SKM-1 treated with dmso at 0.1 percent for 144 hours (cell line): Measurements from ENCODE around the gene KCNMA1.
"Not testable (repeated sequence)": the region's sequence is repeated elsewhere in the genome, so short reads cannot be mapped to it uniquely, and the experiment has no call there.

Experiments
- DNase-seq: peaks from one replicate; lab custom pipeline; 2025; ENCODE audit not compliant: unreplicated experiment; lab: John Stamatoyannopoulos, UW

KCNMA1 gene

GRCh38 chr10:77350134-77350533 is 287.5 kb downstream of the KCNMA1 start:
- DNase-seq: no peak

- no peak for DNase-seq
Observed at GRCh38 chr10:77349226-77349625, 288.4 kb downstream of the KCNMA1 start.

DNA sequence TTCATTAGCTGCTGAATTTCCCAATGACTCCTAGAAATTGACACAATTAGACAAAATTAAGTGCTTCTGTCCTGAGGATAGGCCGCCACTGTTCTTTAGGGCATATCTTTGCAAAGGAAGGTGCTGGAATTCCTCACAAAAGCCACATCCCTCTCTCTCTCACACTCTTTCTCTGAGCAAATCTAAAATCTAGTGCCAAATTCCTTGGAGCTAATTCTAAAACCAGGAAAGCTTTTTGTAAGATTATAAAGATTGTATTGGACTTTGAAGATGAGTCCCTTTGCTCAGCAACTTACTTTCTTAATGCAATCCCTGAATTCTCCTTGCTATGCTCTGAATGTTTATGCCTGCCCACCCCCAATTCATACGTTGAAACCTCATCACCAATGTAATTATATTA is 288.9 kb downstream of the KCNMA1 start:
- no peak for DNase-seq

DNA sequence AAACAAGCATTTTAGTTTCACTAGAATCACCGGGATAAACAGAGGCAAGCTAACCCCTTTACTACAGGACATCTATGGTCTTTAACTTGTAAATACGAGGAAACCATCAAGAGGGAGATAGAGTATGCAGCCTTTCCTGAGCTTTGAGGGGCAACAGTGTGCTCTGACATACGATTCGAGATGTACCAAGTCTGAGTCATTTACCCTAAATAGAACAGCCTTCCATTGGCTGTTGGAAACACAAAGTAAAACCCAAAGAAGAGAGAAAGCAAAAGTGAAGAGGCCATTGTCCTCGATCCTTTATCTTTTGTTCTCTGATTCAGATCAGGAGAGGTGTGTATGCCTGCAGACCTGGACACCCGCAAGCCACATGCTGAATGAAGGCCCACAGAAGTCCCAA is 289.5 kb downstream of the KCNMA1 start:
- no peak for DNase-seq

DNA sequence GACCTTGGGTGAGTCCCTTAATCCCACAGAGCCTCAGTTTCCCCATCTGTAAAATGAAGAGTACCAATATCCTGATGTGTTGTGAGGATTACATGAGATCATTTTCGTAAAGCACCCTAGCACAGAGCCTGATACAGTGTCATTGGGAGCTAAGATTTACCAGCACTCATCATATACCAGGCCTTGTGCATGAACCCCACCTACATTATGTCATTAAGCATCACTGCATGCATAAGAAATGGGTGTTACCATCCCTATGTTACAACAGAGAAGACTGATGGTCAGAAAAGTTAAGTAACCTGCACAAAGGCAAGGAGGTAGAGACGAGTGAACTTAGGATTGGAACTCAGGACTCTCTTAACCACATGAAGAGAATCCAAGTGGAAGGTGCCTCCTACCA is 290.6 kb downstream of the KCNMA1 start:
- no peak for DNase-seq

DNA sequence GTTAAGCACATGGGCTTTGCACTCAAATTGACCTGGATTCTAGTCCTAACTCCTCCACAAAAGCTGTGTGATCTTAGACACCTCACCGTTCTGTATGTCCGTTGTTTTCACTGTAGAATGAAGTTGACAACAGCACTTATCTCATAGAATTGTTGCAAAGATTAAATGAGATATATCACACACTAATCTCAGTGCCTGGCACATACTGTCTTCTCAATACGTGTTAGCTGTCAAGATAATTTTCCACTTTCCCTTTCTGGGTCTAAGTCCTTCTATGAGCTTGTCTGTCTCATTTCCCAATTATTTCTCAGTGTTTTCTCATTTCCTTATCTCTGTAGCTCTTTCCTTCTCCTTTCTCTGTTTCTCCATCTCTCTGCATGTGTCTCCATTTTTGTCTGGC is 296.6 kb downstream of the KCNMA1 start:
- no peak for DNase-seq

GRCh38 chr10:77339872-77340271 is 297.7 kb downstream of the KCNMA1 start:
- DNase-seq: not testable (repeated sequence)

- no peak for DNase-seq
Observed at GRCh38 chr10:77339166-77339565, 298.4 kb downstream of the KCNMA1 start.

GRCh38 chr10:77338143-77338542 is 299.5 kb downstream of the KCNMA1 start:
- no peak for DNase-seq

- DNase-seq: no peak
Observed at GRCh38 chr10:77334501-77334900, 303.1 kb downstream of the KCNMA1 start.

DNA sequence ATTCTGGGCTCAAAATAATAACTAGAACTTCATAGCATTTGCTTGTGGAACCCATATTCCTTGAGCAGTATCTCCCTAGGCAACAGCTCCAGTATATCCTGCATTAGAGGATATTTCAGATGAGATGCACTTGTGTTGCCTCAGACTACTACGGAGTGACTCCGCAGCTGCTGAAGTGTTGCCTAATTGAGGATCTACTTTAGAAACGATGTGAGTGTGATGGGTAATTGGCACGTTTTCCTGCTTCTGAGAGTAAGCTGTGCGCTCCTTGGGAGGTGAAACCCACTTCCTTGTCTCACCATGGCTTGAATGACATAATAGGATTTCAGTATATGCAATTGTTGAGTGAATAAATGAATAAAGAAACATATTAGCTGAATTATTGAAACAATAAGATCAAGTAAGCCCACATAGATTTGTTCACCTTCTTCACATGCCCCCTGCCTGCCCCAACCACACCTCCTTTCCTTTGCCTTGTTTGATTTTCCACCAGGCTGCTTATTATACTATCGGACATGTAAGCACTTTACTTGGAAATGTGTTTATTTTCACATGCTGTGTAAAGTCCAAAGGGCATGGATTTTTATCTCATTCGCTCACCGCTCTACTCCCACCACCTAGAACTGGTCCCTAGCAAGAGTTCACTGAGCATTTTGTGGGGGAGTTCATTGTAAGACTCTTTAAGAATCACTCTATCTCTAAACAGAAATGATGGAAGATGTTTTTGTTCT is 303.8 kb downstream of the KCNMA1 start:
- no peak for DNase-seq

GRCh38 chr10:77332256-77332655 is 305.4 kb downstream of the KCNMA1 start:
- no peak for DNase-seq

GRCh38 chr10:77328272-77328816 is 309.3 kb downstream of the KCNMA1 start:
- no peak for DNase-seq

DNA sequence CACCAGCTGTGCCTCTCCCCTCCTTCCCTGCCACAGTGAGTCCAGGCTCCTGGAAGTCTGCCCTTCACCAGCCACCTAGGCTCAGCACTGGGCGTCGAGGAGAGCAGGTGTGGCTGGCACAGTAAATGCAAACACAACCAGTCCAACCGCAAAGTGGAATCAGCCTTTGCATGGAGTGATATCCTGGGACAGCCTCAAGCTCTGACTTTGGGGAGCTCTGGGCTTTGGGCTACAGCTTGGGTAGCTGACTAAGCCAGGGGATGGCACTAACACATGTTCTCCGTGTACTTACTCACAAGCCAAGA is 312.4 kb downstream of the KCNMA1 start:
- no peak for DNase-seq

DNA sequence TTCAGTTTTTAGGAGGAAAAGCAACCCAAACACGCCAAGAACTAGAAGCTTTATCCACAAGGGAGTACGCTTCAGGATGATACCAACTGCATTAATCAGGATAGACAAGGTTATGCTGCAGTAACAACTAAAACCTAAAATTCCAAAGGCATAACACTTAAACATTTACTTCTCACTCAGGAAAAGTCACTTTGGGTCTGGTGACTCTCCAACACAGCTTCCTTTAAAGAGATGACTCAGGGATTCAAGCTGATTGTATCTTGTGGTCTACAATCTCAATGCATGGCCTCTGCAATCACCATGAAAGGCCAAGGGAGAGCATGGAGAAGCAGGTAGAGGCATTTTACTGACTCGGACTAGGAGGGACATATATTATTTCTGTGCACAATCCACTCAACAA is 315.8 kb downstream of the KCNMA1 start:
- DNase-seq: no peak

- DNase-seq: no peak
Observed at GRCh38 chr10:77320971-77321471, 316.6 kb downstream of the KCNMA1 start.

DNA sequence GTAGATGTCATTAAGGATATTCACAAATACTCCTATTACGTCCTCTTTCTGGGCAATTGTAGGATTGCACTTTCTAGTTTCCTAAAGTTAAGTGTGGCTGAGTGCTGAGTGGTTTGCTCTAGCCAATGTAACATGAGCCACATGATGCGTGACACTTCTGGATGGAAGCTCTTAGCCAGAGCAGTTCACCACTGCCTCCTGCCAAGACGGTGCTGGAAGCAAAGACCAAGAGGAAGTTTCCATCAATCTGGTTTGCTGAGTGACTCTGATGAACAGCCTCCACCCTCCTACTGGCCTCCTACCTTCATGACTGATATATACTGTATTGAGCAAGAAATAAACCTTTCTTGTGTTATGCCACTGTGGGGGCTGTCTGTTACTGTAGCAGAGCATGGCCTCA is 318.1 kb downstream of the KCNMA1 start:
- no peak for DNase-seq

- DNase-seq: no peak
Observed at GRCh38 chr10:77318739-77319138, 318.9 kb downstream of the KCNMA1 start.

GRCh38 chr10:77317221-77317620 is 320.4 kb downstream of the KCNMA1 start:
- DNase-seq: no peak

GRCh38 chr10:77315496-77316129 is 322.0 kb downstream of the KCNMA1 start:
- no peak for DNase-seq

DNA sequence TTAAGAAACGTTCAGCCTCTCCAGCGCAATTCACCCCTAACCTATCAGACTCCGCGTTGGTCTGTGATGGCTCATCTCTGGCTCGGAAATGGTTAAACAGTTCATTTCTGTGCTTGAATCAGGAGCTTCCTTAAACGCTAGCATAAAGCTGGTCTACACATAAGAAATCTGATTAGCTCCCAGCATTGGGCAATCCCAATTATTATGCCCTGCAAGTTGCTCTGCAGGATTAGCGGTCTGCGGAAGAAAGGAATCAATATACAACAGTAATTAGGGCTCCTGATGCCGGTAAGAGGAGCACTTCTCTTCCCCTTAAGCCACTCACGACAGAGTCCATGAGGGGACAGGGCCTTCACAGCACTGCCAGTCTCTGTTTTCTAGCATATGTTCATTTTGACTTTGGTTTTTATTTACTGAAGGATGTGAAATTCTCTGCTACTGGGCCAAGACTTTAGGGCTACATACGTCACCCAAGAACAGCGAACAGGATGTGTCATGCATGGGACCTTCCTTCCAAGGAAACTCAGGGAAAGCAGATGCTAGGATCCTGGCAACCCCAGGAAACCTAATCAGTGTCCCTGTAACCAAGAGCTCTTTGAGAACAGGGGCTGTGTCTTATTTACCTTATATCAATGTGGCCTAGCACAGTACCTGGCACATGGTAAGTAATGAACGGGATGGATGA is 324.4 kb downstream of the KCNMA1 start:
- no peak for DNase-seq

DNA sequence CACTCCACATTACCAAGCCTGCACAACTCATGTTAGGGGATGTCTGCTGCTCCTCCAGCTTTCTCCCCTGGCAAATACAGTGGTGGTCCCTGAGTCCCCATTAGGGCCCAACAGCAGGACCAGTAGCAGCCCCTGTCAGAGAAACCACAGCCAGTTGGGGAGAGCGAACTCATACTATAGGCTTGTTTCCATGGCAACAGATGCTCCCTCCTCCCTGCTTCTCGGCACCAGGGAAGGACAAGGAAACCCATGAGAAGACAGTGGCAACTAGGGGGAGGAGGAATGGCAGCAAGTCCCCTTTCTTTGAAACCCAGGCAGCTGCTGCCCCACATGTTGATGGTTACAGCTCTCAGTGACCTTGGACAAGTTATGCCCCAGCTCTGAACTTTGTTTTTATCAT is 326.4 kb downstream of the KCNMA1 start:
- no peak for DNase-seq
